GM12878 (cell line): ENCODE data around the gene MYOC. TPM values are rescaled to one million over a fixed set of nuclear protein-coding genes. Genes with fewer than 3 reads are reported as not detected.
A peak's percentile ranks its signal among the peaks of the same experiment; 100 is the strongest.

Experiments
- ATAC-seq: fragments of 200-7000 bp; cut with Tn5 transposase; 3 replicates; pipeline ENCODE4 v1.9.1; 2020; ENCODE audit warnings: mild to moderate bottlenecking, moderate library complexity
- BruUV-seq: library from RNA; stranded (reverse); fragments of 400-500 nt; replicated peaks from 2 replicates; lab custom pipeline; 2021; lab: Mats Ljungman, UMichigan
- CTCF ChIA-PET: fragments of 300-600 bp; sonication (Branson Sonifier 250); formaldehyde crosslinking; extraction: SDS; loops from one replicate; lab custom pipeline; 2021; ENCODE audit warnings: inconsistent platforms; lab: Yijun Ruan, JAX
- POLR2A ChIA-PET: fragments of 350-600 bp; formaldehyde crosslinking; extraction: SDS; loops from one replicate; lab custom pipeline; 2021; ENCODE audit warnings: inconsistent platforms; lab: Charles Lee
- RAD21 ChIA-PET: fragments of 300-600 bp; sonication (Branson Sonifier 250); formaldehyde crosslinking; loops from one replicate; lab custom pipeline; 2023; ENCODE audit warnings: antibody characterized with exemption; ENCODE audit not compliant: unreplicated experiment; lab: Charles Lee
- SMC1A ChIA-PET: fragments of 300-600 bp; sonication (Branson Sonifier 250); formaldehyde crosslinking; loops from one replicate; lab custom pipeline; 2023; ENCODE audit not compliant: unreplicated experiment, uncharacterized antibody; lab: Charles Lee
- DNase-seq: peaks from one replicate; pipeline ENCODE4 v3.0.0-alpha.2; 2011; ENCODE audit warnings: low read depth, low spot score
- FAIRE-seq: peaks from 3 replicates; lab custom pipeline; 2011; peaks lifted over from hg19 to GRCh38; lab: Jason Lieb, UNC
- H2AFZ ChIP-seq: 2 replicates; pipeline ENCODE4 v1.6.0; 2011; ENCODE audit warnings: low read depth, low read length, control low read depth; ENCODE audit not compliant: control insufficient read depth
- H3K27ac ChIP-seq: 2 replicates; pipeline ENCODE4 v1.5.1; 2011; ENCODE audit warnings: control low read depth; ENCODE audit not compliant: control insufficient read depth, insufficient read depth
- H3K27me3 ChIP-seq, 2 experiments: replicated peaks in 1 of 2; 2 replicates each; pipeline versions ENCODE4 v1.6.0 to v1.6.1; 2011; ENCODE audit warnings: low read length in 1 of 2; ENCODE audit not compliant: control insufficient read depth in 2 of 2, insufficient read depth in 2 of 2
- H3K36me3 ChIP-seq, 2 experiments: 2 replicates each; pipeline ENCODE4 v1.5.1; 2011; ENCODE audit warnings: low read length in 1 of 2; ENCODE audit not compliant: control insufficient read depth in 2 of 2, insufficient read depth in 2 of 2
- H3K4me1 ChIP-seq: 2 replicates; pipeline ENCODE4 v1.6.1; 2011; ENCODE audit warnings: mild to moderate bottlenecking, low read length, moderate library complexity, mixed read lengths; ENCODE audit not compliant: control insufficient read depth, insufficient read depth
- H3K4me2 ChIP-seq: 2 replicates; pipeline ENCODE4 v1.6.0; 2011; ENCODE audit warnings: control low read depth; ENCODE audit not compliant: control insufficient read depth, insufficient read depth
- H3K4me3 ChIP-seq: fragments of 200-600 bp; sonication (generic); 2 replicates; pipeline ENCODE4 v1.5.1; 2016
- H3K79me2 ChIP-seq: 2 replicates; pipeline ENCODE4 v1.6.0; 2011; ENCODE audit warnings: low read length; ENCODE audit not compliant: control insufficient read depth, insufficient read depth
- H3K9ac ChIP-seq: 2 replicates; pipeline ENCODE4 v1.8.0; 2011; ENCODE audit warnings: low read length, control low read depth, mixed read lengths; ENCODE audit not compliant: control insufficient read depth, insufficient read depth
- H3K9me3 ChIP-seq: replicated peaks from 3 replicates; pipeline ENCODE4 v1.5.1; 2011; ENCODE audit warnings: mild to moderate bottlenecking, low read length; ENCODE audit not compliant: control insufficient read depth, insufficient read depth
- H4K20me1 ChIP-seq: 2 replicates; pipeline ENCODE4 v1.6.0; 2011; ENCODE audit not compliant: control insufficient read depth, insufficient read depth
- ATF7 ChIP-seq: fragments of 450-650 bp; IDR thresholded peaks from 2 replicates; pipeline ENCODE4 v1.6.1; 2016; ENCODE audit warnings: low read depth, mild to moderate bottlenecking
- CEBPB ChIP-seq, 2 experiments: fragments of 150-350 bp in 1 of 2; IDR thresholded peaks; 2 replicates each; pipeline ENCODE4 v1.6.1; 2012 to 2014; ENCODE audit warnings: low read depth in 2 of 2, low read length in 2 of 2, borderline replicate concordance in 1 of 2, inconsistent platforms in 1 of 2
- CHD2 ChIP-seq: IDR thresholded peaks from 2 replicates; pipeline ENCODE4 v1.6.1; 2011; ENCODE audit warnings: low read depth, low read length, improper control_type of control experiment, borderline replicate concordance
- EED ChIP-seq: sonication (generic); IDR thresholded peaks from 2 replicates; pipeline ENCODE4 v1.6.1; 2016; ENCODE audit warnings: antibody characterized with exemption, low read depth
- EP300 ChIP-seq, 2 experiments: fragments of 150-350 bp in 1 of 2; IDR thresholded peaks; 2 replicates each; pipeline ENCODE4 v1.6.1; 2011 to 2012; ENCODE audit warnings: low read depth in 2 of 2, low read length in 2 of 2, borderline replicate concordance in 1 of 2, improper control_type of control experiment in 1 of 2, inconsistent platforms in 1 of 2; ENCODE audit not compliant: control insufficient read depth in 1 of 2
- IKZF2 ChIP-seq, 2 experiments: fragments of 450-650 bp; IDR thresholded peaks; 2 replicates each; pipeline ENCODE4 v1.6.1; 2017; ENCODE audit warnings: mild to moderate bottlenecking in 2 of 2, moderate library complexity in 2 of 2
- LARP7 ChIP-seq: fragments of 450-650 bp; IDR thresholded peaks from 2 replicates; pipeline ENCODE4 v1.6.1; 2017; ENCODE audit warnings: mild to moderate bottlenecking
- MYC ChIP-seq: IDR thresholded peaks from 2 replicates; pipeline ENCODE4 v1.6.1; 2011; ENCODE audit warnings: mild to moderate bottlenecking, low read length, moderate library complexity, inconsistent platforms; ENCODE audit not compliant: insufficient read depth, insufficient replicate concordance, insufficient read length, severe bottlenecking
- RB1 ChIP-seq: fragments of 450-650 bp; formaldehyde crosslinking; IDR thresholded peaks from 2 replicates; pipeline ENCODE4 v1.6.1; 2017; ENCODE audit warnings: mild to moderate bottlenecking, borderline replicate concordance
- RELB ChIP-seq: fragments of 450-650 bp; IDR thresholded peaks from 2 replicates; pipeline ENCODE4 v1.6.1; 2017; ENCODE audit warnings: low read depth, mild to moderate bottlenecking, moderate library complexity
- STAT3 ChIP-seq: IDR thresholded peaks from 2 replicates; pipeline ENCODE4 v1.6.1; 2011; ENCODE audit warnings: low read depth, low read length, improper control_type of control experiment
- USF1 ChIP-seq: IDR thresholded peaks from 2 replicates; pipeline ENCODE4 v1.6.1; 2011; ENCODE audit warnings: borderline replicate concordance, low read depth, mild to moderate bottlenecking, moderate library complexity, mixed read lengths, low read length; ENCODE audit not compliant: insufficient read depth; ENCODE audit errors: extremely low read length
- WRNIP1 ChIP-seq: IDR thresholded peaks from 2 replicates; pipeline ENCODE4 v1.6.1; 2011; ENCODE audit warnings: low read depth, low read length, improper control_type of control experiment, borderline replicate concordance
- ZBTB40 ChIP-seq: fragments of 450-650 bp; IDR thresholded peaks from 2 replicates; pipeline ENCODE4 v1.6.1; 2016; ENCODE audit warnings: mild to moderate bottlenecking, moderate library complexity, borderline replicate concordance
- ZZZ3 ChIP-seq: IDR thresholded peaks from 2 replicates; pipeline ENCODE4 v1.6.1; 2011; ENCODE audit warnings: low read depth; ENCODE audit not compliant: control insufficient read depth, insufficient read length
- WGBS: methylation state at CpG from one replicate; pipeline ENCODE4 v1.1.6; 2016; ENCODE audit warnings: low lambda C conversion rate; ENCODE audit not compliant: insufficient replicate concordance, insufficient coverage; ENCODE audit errors: missing lambda C conversion rate; 5-methylcytosine and 5-hydroxymethylcytosine counted together
- in situ Hi-C: fragments of 300-500 bp; cut with MboI; formaldehyde crosslinking; loops from 9 replicates; pipeline ENCODE4 v1.14.3; 2018; ENCODE audit warnings: mixed read lengths
- intact Hi-C: fragments of 100-400 bp; cut with micrococcal nuclease; formaldehyde crosslinking; loops from one replicate; pipeline ENCODE4 v1.14.2; 2022; ENCODE audit not compliant: unreplicated experiment
- polyA plus RNA-seq, 11 experiments: library from polyadenylated mRNA; depleted of rRNA in 4 of 11; unstranded in 6 of 11; stranded (reverse) in 5 of 11; fragments of >200 nt; fragmentation: Nextera tagmentation in 4 of 11; fragmentation: Illumina TruSeq in 1 of 11; extraction: Ambion mirVana in 4 of 11; extraction: Trizol in 1 of 11; gene quantifications; 1 replicate in 1 of 11; 2 replicates in 10 of 11; pipeline versions ENCODE4 v1.2.1 to v1.2.3, GENCODE V29; 2011 to 2016; ENCODE audit warnings: inconsistent platforms in 2 of 11, missing spikeins in 2 of 11, low read depth in 1 of 11
- total RNA-seq, 4 experiments: library from RNA; depleted of rRNA in 3 of 4; stranded (reverse); fragments of >200 nt in 3 of 4; fragmentation: Illumina TruSeq in 1 of 4; extraction: Trizol in 1 of 4; gene quantifications; 2 replicates each; pipeline versions ENCODE4 v1.2.1 to v1.2.3, GENCODE V29; 2013 to 2021

The MYOC gene
- total and polyA plus RNA-seq, 10 of the 15 experiments (the other 5 are each of a cell fraction or from before 2014, with no cell fraction given): not detected

GRCh38 chr1:171595324-171595723 lies 57.2 kb downstream of the MYOC start:
- H3K4me3 ChIP-seq: no peak overlapping the region
- no peak overlapping the region for H2AFZ ChIP-seq
- no TSS peak for BruUV-seq
- DNase-seq: no peak
- 0% methylated on average over 1 of the region's 1 CpG for WGBS
- FAIRE-seq: no peak
- no peaks in the 10 kb centered on the region for H3K9me3 ChIP-seq
- H3K27me3 ChIP-seq: no peaks in the 10 kb centered on the region
- no peak overlapping the region for H3K9ac ChIP-seq
- ChIA-PET RAD21 (interaction anchor here (0.6 to 2.2 kb wide), 11 partner anchors 10 to 147 kb away, joined by 3 to 11 read pairs (median 5); partner anchors contain the start of genes MYOCOS, PRRC2C and VAMP4), CTCF (interaction anchor here (1.1 to 8.3 kb wide), 6 partner anchors 9 to 110 kb away, joined by 4 to 60 read pairs (median 8); partner anchors contain the start of gene PRRC2C), SMC1A (interaction anchor here (0.6 to 6.9 kb wide), 14 partner anchors 10 to 121 kb away, joined by 3 to 38 read pairs (median 5); partner anchors contain the start of gene MYOCOS), POLR2A (interaction anchor here (0.8 to 2.0 kb wide), 4 partner anchors 11 to 110 kb away, joined by 3 to 9 read pairs (median 4); partner anchors contain the start of gene PRRC2C)
- H3K79me2 ChIP-seq: no peaks in the 10 kb centered on the region
- no peak overlapping the region for H3K4me2 ChIP-seq
- intact Hi-C loops: no loop called here
- in situ Hi-C loops: no loop called here
- H4K20me1 ChIP-seq: no peaks in the 10 kb centered on the region
- no peaks in the 10 kb centered on the region for H3K4me1 ChIP-seq
- peak; percentile 70 for ATAC-seq
- H3K27ac ChIP-seq: no peak overlapping the region
- peaks cover 4 to 19% of the 10 kb centered on the region in 2 experiments for H3K36me3 ChIP-seq
- TF ChIP-seq ZBTB40: peak; percentile 51; the same call in 1 of the 2 replicates
- TF ChIP-seq RELB: peak; percentile 32; the same call in 1 of the 2 replicates
- no peak for TF ChIP-seq USF1
- TF ChIP-seq EED: no peak
- no peak for TF ChIP-seq LARP7
- peak; percentile 37 to 39; a peak in 2 of 4 replicates for TF ChIP-seq IKZF2 (IDR thresholded peaks at IDR 0.05)
- TF ChIP-seq CHD2: 0 out of 2 replicates have a peak, but pooled peaks have one; percentile 23
- no peak for TF ChIP-seq ZZZ3
- no peak for TF ChIP-seq STAT3
- TF ChIP-seq CEBPB (IDR thresholded peaks at IDR 0.05; ENCODE audit: borderline replicate concordance in 1 of 2, low read depth in 2 of 2, low read length in 2 of 2): no peak
- TF ChIP-seq WRNIP1: no peak
- TF ChIP-seq EP300 (IDR thresholded peaks at IDR 0.05; ENCODE audit: borderline replicate concordance in 1 of 2, control insufficient read depth in 1 of 2, low read depth in 2 of 2, low read length in 2 of 2): 0 out of 4 replicates have a peak, but pooled peaks have one; percentile 27 to 54
- no peak for TF ChIP-seq MYC
- no peak for TF ChIP-seq RB1
- TF ChIP-seq ATF7: peak; percentile 57
